HG02870 (cell line): ENCODE measurements around the gene CDC25B.
"Not testable (repeated sequence)": the region's sequence is repeated elsewhere in the genome, so short reads cannot be mapped to it uniquely, and the experiment has no call there.

Source experiments
- ATAC-seq: cut with Tn5 transposase; IDR thresholded peaks from one replicate; pipeline ENCODE4 v1.9.1; 2021; ENCODE audit warnings: mild to moderate bottlenecking, moderate library complexity; ENCODE audit not compliant: unreplicated experiment

CDC25B gene

DNA sequence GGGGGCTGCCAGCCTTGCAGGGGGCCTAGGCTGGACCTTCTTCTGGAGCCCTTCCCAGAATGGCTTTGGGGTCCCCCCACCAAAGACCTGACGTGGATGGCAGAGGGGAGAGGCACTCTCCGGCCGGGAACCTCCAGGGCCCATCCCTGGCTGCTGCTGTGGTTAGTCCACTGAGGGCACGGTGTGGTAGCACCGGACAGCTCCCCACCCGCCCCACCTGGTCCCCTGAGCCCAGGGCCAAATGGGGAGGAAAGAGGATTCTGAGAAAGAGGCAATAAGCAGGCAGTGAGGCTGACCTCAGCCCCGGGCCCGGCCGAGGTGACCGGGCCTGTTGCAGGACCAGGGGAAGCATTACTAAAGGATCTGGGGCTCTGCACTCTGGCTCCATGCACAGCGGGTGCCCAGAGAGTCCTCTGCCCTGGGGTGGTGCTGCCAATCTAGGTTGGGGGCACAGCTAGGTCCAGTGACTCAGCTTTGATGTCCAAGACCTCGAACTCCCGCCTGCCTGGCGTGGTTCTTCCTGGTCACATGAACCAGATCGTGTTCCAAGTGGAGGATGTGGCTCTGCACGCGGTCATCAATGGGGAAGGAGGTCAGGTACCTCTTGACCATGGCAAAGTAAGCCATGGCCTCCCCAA lies 11.8 kb upstream of the CDC25B start:
- no peak for ATAC-seq

DNA sequence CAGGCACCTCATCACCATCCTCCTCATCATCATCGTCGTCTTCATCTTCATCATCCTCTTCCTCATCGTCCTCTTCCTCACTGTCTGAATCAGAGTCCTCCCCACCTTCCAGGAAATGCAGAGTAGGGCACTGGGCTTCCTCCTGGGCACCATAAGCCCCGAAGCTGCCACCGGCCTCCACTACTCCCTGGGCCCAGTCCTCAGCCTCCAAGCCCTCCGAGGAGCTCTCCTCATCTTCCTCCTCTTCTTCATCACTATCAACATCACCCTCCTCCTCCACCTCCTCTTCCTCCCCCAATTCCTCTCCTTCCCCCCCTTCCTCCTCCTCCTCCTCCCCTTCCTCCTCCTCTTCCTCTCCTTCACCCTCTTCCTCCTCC lies 11.3 kb upstream of the CDC25B start:
- ATAC-seq: no peak

DNA sequence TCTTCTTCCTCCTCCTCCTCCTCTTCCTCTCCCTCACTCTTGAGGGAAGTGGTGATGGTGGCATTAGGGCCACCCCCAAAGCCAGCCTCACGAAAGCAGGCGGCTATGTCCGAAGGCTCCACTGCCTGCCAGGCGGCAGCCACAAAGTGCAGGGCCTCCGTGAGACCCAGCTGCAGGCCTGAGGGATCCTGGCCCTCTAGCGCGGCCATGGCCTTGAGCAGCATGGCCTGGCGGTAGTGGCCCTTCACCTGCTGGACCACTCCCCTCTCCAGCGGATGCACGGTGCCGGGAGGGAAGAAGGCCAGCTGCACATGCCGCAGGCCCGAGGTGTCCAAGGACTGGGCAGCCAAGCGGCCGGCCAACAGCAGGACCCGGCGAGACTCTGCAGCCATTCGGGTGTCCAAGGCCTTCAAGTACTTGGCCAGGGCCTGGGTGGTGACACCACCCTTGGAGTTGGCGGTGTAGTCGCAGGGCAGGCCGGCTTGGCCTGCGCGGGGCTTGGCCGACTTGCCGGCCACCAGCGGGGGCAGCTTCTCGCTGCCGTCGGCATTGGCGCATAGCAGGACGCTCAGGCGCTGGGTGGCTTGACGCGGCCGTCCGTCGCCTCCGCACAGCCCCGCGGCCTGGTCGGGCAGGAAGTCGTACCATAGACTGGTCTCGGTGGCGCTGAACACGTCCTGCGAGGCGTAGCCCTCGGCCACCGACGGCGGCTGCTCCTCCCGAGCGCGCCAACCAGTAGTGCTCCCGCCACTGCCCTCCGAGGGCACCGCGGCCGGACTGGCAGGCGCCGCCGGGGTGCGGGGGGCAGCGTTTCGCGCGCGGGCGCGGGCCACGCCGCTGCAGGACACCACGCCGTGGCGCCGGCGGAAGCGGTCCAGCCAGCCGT lies 10.6 kb upstream of the CDC25B start:
- ATAC-seq: no peak

DNA sequence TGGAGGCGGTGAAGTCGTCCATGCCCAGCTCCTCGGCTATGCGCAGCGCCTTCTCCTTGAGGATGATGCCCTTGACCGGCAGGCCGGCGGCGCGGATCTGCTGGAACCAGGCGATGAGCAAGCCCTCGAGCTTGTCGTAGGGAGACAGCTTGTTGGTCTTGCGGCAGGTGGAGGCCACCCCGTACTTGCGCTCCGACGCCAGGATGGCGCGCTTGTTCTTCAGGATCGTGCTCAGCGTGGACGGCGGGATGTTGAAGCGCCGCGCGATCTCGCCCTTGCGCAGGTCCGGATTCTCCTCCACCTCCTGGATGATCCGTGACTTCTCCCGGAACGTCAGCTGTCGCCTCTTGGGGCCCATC lies 10.0 kb upstream of the CDC25B start:
- ATAC-seq: peak; percentile 8

DNA sequence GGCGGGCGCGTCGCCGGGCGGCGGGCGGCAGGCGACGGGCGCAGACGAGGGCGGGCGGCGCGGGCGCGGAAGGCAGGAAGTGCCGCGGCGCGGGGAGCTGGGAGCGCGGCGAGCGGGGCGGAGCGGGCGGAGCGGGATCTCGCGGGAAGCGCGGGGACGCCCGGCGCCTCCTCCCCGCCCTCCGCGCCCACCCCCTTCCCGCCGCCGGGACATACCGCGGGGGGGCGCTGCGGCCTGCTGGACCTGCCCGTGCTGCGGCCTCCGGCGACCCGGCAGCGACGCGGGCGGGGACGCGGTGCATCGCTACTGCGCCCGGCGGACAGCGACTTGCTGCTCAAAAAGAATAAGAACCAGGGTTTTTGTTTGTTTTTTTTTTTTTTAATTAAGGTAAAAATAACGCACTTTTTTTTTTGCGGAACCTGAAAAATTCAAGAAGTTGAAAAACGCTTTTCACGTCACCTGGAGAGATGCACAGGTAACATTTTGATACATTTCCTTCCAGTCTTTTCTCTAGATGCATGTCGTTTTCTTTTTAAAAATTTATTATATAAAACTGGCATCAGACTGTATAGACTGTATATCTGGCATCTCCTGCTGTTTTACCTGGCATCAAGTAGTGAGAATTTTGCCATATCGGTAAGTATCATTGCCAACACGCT lies 9.3 kb upstream of the CDC25B start, which contains the start of gene CENPB:
Gene CENPB, minus strand, starts transcription at position 76 of the 659 bp plus-strand sequence. CDS start 257 bp downstream, outside the sequence.
- peak; percentile 80 for ATAC-seq

DNA sequence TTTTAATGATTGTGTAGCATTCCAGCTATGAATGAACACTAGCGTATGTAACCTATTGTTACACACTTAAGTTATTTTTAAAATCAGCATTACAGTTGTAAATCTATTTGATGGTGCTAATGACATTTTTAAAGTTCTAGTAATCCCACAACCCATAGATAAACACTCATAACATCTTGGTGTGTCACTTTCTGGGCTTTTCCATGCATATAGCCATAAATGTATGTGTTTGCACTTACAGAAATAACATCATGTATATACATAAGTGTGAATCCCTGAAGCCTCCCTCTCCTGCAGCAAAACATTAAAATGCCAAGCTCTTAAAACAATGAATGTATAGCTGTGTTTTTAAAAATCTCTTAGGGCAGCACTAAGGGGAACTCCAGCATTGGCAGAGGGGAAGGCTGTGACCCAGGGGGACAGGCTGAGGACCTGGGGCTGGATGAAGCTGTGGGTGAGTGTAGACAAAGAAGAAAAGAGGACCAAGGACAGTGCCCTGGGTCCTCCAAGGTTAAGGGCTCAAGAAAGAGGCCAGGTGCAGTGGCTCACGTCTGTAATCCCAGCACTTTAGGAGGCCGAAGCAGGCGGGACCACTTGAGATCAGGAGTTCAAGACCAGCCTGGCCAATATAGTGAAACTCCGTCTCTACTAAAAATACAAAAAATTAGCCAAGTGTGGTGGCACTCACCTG lies 8.6 kb upstream of the CDC25B start:
- no peak for ATAC-seq

DNA sequence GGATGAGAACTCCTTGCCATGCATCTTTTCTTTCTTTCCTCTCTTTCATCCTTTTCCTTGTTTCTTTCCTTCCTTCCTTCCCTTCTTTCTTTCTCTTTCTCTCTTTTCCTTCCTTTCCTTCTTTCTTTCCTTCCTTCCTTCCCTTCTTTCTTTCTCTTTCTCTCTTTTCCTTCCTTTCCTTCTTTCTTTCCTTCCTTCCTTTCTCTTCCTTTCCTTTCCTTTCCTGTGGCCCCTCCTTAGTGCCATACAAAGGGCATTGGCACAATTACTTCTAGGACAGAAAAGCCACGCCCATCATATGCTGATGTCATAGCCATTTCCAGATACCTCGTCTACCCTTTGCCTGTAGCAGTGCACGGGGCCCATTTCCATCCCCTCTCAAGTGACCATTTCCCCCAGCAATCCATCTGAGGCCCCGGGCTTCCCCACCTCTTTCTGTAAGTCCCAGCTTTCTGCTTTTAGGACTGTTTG lies 7.4 kb upstream of the CDC25B start:
- no peak for ATAC-seq

DNA sequence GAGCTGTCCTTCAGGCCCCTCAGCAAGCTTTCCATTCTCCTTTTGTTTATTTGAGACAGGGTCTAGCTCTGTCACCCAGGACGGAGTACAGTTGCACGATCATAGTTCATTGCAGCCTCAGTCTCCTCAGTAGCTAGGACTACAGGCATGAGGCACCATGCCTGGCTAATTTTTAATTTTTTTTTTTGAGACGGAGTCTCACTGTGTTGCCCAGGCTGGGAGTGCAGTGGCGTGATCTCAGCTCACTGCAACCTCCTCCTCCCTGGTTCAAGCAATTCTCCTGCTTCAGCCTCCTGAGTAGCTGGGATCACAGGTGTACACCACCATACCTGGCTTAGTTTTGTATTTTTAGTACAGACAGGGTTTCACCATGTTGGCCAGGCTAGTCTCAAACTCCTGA lies 6.9 kb upstream of the CDC25B start:
- ATAC-seq: not testable (repeated sequence)

DNA sequence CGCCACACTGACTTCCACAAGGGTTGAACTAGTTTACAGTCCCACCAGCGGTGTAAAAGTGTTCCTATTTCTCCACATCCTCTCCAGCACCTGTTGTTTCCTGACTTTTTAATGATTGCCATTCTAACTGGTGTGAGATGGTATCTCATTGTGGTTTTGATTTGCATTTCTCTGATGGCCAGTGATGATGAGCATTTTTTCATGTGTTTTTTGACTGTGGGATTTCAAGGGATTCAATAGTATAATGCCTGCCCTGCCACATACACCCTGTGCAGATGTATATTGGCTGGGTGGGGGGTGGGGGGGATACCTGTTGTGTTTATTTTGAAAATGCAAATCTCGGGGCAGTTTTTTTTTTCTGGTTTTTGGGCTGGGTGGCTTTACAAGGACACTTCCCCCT lies 1.9 kb upstream of the CDC25B start:
- ATAC-seq: not testable (repeated sequence)

DNA sequence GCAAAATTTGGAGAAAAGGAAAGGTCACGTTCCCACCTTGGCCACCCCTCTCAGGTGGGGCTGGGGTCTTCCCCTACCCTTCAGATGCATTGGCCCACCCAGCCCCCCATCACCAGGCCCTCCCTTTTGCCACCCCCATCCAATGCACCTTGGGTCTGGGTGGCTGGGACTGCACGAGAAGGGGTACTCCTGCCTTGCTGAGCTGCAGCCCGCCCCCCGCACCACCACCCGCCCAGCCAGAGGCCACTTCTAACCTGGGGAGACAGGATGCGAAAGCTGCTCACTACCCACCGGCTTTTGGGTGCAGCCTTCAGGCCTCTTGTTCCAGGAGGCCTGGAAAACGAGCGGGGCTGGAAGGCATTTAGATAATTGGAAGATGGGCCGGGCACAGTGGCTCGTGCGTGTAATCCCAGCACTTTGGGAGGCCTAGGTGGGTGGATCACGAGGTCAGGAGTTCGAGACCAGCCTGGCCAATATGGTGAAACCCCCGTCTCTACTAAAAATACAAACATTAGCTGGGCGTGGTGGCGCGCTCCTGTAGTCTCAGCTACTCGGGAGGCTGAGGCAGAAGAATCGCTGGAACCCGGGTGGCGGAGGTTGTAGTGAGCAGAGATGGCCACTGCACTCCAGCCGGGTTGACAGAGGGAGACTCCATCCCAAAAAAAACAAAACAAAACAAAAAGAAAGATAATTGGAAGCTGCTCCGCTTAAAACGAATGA lies 1.2 kb upstream of the CDC25B start:
- no peak for ATAC-seq

DNA sequence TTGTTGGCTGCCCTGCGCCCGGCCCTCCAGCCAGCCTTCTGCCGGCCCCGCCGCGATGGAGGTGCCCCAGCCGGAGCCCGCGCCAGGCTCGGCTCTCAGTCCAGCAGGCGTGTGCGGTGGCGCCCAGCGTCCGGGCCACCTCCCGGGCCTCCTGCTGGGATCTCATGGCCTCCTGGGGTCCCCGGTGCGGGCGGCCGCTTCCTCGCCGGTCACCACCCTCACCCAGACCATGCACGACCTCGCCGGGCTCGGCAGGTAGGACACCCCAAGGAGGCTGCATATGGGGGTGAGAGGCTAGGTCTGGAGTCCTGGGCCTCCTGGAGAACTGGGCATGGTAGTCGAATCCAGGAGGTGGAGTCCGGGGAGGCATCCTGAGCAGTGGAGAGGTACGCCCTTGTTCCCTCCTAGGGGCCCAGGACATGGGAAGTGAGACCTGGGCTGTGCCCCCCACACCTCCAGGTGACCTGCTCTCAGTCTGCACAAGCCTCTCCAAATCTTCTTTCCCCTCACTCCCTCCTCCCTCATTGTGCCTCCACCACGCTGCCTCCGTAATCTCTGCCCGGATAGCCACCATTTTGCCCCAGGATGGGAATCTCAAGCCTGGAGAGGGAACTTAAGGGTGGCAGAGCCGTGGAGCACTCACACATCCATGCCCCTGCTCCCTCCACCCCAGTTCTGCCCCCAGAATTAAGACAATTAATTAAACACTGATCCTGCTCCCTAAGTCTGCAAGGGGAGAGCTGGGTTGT lies 541 bp downstream of the CDC25B start:
- no peak for ATAC-seq

DNA sequence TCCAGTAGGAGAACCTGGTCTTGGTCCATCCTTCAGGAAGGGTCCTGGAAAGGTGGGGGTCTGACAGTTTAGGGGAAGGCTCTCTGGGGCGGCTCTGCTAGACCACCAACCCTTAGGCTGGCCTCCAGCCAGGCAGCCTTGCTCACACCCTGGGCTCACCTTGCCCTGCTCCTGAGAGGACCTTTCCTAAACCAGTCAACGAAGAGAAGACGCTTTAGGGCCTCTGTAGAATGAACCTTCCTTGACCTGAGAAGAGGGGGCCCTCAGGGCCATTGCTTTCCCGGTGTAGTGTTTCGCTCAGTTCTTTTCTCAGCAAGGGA lies 1.1 kb downstream of the CDC25B start:
- no peak for ATAC-seq

DNA sequence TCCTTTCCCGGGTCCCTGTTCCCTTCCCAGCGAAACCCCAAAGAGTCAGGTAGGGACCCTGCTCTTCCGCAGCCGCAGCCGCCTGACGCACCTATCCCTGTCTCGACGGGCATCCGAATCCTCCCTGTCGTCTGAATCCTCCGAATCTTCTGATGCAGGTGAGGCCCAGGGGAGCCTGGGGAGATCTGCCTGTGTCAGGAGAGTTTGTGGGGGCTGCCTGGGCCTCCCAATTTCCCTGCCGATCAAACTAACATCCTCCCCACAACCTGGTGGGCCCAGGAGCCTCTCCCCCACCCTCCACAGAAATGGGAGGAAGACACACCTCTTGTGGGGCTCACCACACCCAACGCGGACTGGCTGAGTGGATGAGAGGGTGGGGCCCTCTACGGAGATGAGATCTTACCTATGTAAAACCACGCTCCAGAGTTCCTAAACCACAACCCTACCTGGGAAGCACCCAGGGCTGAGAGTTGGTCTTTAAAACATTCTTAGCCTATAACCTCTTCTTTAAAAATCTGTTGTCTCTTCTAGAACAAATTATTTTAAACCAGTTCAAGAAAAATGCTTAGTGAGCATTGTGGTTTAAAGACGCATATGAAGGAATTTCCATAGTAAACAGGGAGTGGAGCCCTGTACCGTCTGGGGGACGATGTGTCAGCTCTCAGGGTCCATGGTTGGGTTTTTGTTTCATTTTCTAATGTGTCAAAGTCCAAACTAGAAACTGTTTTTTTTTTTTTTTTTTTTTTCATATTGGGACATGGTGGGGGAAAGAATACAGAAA lies 1.7 kb downstream of the CDC25B start:
- no peak for ATAC-seq

DNA sequence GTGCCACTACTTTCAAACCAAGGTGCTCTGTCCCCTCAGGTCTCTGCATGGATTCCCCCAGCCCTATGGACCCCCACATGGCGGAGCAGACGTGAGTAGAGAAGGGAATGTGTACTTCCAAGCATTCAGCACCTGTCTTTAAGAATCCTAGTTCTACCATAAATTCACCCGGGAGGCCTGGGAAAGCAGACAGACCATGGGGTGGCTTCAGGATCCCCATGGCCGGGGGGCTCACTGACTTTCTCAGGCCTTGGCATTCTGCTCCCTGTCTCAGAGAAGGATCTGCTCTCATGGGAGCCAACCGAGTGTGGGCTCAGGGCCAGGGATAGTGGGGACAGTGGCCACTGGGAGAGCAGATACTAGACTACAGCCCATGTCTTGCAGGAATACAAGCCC lies 2.3 kb downstream of the CDC25B start:
- ATAC-seq: no peak

DNA sequence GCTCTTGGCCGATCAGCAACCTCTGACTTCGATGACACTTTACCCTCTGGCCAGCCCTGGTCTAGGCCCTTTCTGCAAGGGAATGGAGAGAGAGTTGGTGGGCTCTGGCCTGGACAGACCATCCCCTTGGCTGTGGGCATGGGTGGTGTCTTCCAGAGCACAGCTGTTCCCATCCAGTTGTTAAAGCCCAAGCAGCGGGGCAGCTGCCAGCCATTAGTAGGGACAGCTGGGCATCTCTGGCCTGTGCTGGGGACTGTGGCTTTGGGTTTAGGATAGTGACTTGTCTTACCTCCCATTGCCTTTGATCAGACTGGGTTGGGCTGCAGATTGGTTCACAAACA lies 2.8 kb downstream of the CDC25B start:
- no peak for ATAC-seq

DNA sequence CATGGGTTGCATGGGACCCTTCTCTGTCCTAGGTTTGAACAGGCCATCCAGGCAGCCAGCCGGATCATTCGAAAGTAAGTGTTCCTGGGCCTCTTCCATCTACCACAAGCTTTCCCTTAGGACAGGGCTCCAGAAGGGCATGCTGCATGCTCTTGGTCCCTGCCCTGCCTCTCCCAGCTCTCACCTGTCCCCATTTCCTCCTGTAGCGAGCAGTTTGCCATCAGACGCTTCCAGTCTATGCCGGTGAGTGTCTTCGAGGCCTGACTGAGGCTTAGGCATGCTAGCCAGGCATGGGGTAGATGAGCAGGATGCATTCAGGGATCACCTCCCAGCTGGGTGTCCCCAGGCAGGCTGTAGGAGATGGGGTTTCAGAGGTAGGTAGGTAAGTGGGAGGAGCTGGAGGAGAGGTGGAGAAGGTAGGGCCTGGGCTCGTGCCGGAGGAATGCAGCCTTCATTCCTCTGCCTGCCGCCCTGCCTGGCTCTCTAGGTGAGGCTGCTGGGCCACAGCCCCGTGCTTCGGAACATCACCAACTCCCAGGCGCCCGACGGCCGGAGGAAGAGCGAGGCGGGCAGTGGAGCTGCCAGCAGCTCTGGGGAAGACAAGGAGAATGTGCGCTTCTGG lies 4.3 kb downstream of the CDC25B start:
- ATAC-seq: no peak

DNA sequence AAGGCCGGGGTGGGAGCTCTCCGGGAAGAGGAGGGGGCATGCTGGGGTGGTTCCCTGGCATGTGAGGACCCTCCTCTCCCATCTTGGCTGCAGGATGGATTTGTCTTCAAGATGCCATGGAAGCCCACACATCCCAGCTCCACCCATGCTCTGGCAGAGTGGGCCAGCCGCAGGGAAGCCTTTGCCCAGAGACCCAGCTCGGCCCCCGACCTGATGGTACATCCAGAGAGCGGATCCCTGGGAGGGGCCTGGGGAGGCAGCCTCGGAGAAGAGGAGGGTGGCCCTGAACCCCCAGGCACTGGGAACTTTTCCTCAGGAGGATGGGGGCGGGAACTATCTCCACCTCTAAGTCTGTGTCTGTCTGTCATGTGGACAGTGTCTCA lies 4.8 kb downstream of the CDC25B start:
- ATAC-seq: no peak

DNA sequence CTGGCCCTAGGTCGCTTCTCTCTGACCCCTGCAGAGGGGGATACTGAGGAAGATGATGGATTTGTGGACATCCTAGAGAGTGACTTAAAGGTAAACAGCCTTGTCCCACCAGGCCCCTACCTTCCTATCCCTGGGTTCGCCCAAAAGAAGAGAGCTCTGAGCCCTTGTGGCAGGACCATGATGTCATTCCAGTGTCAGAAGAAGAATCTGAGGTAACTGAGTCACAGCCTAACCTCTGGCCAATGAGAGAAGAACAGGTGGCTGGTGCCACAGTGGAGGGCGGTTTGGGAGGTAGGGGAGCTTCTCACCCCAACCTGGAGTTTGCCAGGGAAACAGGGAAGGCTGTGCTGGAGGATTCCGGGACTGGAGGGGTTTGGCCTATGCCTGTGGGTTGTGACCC lies 5.2 kb downstream of the CDC25B start:
- no peak for ATAC-seq

DNA sequence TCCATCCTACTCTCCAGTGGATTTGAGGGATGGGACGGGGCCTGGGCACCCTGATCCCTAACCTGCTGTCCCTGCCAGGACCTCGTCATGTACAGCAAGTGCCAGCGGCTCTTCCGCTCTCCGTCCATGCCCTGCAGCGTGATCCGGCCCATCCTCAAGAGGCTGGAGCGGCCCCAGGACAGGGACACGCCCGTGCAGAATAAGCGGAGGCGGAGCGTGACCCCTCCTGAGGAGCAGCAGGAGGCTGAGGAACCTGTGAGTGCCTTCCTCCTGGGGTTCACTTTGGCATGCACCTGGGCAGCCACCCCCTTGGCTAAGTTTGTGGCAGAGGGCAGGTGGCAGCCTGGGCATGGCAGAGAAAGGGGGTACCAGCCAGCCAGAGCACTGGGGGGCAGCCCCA lies 5.7 kb downstream of the CDC25B start:
- ATAC-seq: no peak
